IMR-90 (cell line): ENCODE results near the gene TMEM235. TPM values are rescaled to one million over a fixed set of nuclear protein-coding genes. Genes with fewer than 3 reads are reported as not detected.

ENCODE experiments used
- ATAC-seq: fragments of 200-7000 bp; cut with Tn5 transposase; 2 replicates; pipeline ENCODE4 v1.9.1; 2020; ENCODE audit warnings: low read depth, mild to moderate bottlenecking, moderate library complexity
- BruUV-seq: library from RNA; stranded (reverse); fragments of 400-500 nt; replicated peaks from 2 replicates; lab custom pipeline; 2021; lab: Mats Ljungman, UMichigan
- CTCF ChIA-PET: fragments of 300-600 bp; formaldehyde crosslinking; extraction: SDS; loops from one replicate; lab custom pipeline; 2021; ENCODE audit warnings: antibody characterized with exemption; lab: Yijun Ruan, JAX
- POLR2A ChIA-PET: fragments of 300-600 bp; sonication (Branson Sonifier 250); formaldehyde crosslinking; loops from one replicate; lab custom pipeline; 2022; ENCODE audit warnings: antibody characterized with exemption; ENCODE audit not compliant: unreplicated experiment; lab: Charles Lee
- DNase-seq: peaks from one replicate; pipeline ENCODE4 v3.0.0; 2013
- H2AFZ ChIP-seq: replicated peaks from 2 replicates; pipeline ENCODE3; 2013; ENCODE audit warnings: low read length, mild to moderate bottlenecking; ENCODE audit not compliant: poor library complexity
- H2AK5ac ChIP-seq: 2 replicates; pipeline ENCODE4 v1.6.1; 2013; ENCODE audit warnings: low read depth, low read length, inconsistent platforms
- H2AK9ac ChIP-seq: replicated peaks from 2 replicates; pipeline ENCODE3; 2013; ENCODE audit warnings: mild to moderate bottlenecking, low read depth, low read length, moderate library complexity; ENCODE audit not compliant: poor library complexity
- H2BK120ac ChIP-seq: 2 replicates; pipeline ENCODE4 v1.6.1; 2013; ENCODE audit warnings: low read depth, low read length, inconsistent platforms
- H2BK15ac ChIP-seq: 3 replicates; pipeline ENCODE4 v1.6.1; 2013; ENCODE audit warnings: low read depth, low read length, inconsistent platforms
- H2BK20ac ChIP-seq: 2 replicates; pipeline ENCODE4 v1.6.1; 2013; ENCODE audit warnings: low read depth, mild to moderate bottlenecking, inconsistent platforms, low read length, moderate library complexity
- H2BK5ac ChIP-seq: 2 replicates; pipeline ENCODE4 v1.6.1; 2013; ENCODE audit warnings: mild to moderate bottlenecking, low read depth, low read length, inconsistent platforms; ENCODE audit not compliant: poor library complexity, severe bottlenecking
- H3K14ac ChIP-seq: replicated peaks from 2 replicates; pipeline ENCODE4 v1.6.1; 2013; ENCODE audit warnings: low read depth, low read length, inconsistent platforms
- H3K18ac ChIP-seq: 2 replicates; pipeline ENCODE4 v1.6.1; 2013; ENCODE audit warnings: low read depth, low read length, control low read depth
- H3K23ac ChIP-seq: 2 replicates; pipeline ENCODE4 v1.6.1; 2013; ENCODE audit warnings: low read depth, low read length, inconsistent platforms
- H3K27ac ChIP-seq: 2 replicates; pipeline ENCODE4 v1.5.1; 2013; ENCODE audit warnings: mild to moderate bottlenecking, control low read depth, low read length; ENCODE audit not compliant: insufficient read depth
- H3K27me3 ChIP-seq: 2 replicates; pipeline ENCODE4 v1.6.1; 2013; ENCODE audit warnings: low read length; ENCODE audit not compliant: control insufficient read depth, insufficient read depth
- H3K36me3 ChIP-seq: 2 replicates; pipeline ENCODE4 v1.6.1; 2013; ENCODE audit warnings: low read length, mixed read lengths; ENCODE audit not compliant: control insufficient read depth, insufficient read depth
- H3K4ac ChIP-seq: 2 replicates; pipeline ENCODE4 v1.6.1; 2013; ENCODE audit warnings: low read depth, low read length, inconsistent platforms
- H3K4me1 ChIP-seq: 2 replicates; pipeline ENCODE4 v1.6.1; 2013; ENCODE audit warnings: low read length, mixed read lengths; ENCODE audit not compliant: control insufficient read depth, insufficient read depth
- H3K4me2 ChIP-seq: 2 replicates; pipeline ENCODE4 v1.6.1; 2013; ENCODE audit warnings: low read depth, mild to moderate bottlenecking, control low read depth, low read length, moderate library complexity
- H3K4me3 ChIP-seq: 2 replicates; pipeline ENCODE4 v1.5.1; 2013; ENCODE audit warnings: low read depth, mild to moderate bottlenecking, control low read depth, low read length, moderate library complexity; ENCODE audit not compliant: insufficient read depth
- H3K56ac ChIP-seq: 2 replicates; pipeline ENCODE4 v1.6.1; 2013; ENCODE audit warnings: low read length, inconsistent platforms; ENCODE audit not compliant: insufficient read depth; ENCODE audit errors: extremely low read depth
- H3K79me1 ChIP-seq, 2 experiments: 2 replicates each; pipeline ENCODE4 v1.6.1; 2013; ENCODE audit warnings: low read length in 2 of 2, inconsistent platforms in 1 of 2, low read depth in 1 of 2
- H3K9ac ChIP-seq: 2 replicates; pipeline ENCODE4 v1.6.1; 2013; ENCODE audit warnings: low read depth, low read length, control low read depth
- H3K9me1 ChIP-seq: 2 replicates; pipeline ENCODE4 v1.6.1; 2013; ENCODE audit warnings: low read length, inconsistent platforms; ENCODE audit not compliant: insufficient read depth
- H3K9me3 ChIP-seq: 2 replicates; pipeline ENCODE4 v1.6.1; 2013; ENCODE audit warnings: low read length; ENCODE audit not compliant: control insufficient read depth, insufficient read depth
- H4K20me1 ChIP-seq: 2 replicates; pipeline ENCODE4 v1.6.1; 2013; ENCODE audit warnings: low read length, inconsistent platforms; ENCODE audit not compliant: insufficient read depth
- H4K5ac ChIP-seq: 2 replicates; pipeline ENCODE4 v1.6.1; 2013; ENCODE audit warnings: mild to moderate bottlenecking, low read depth, low read length, control low read depth
- H4K8ac ChIP-seq, 2 experiments: 2 replicates each; pipeline ENCODE4 v1.6.1; 2013; ENCODE audit warnings: low read depth in 2 of 2, low read length in 2 of 2, control low read depth in 1 of 2, inconsistent platforms in 1 of 2
- H4K91ac ChIP-seq: 2 replicates; pipeline ENCODE4 v1.6.1; 2013; ENCODE audit warnings: low read depth, low read length, inconsistent platforms; ENCODE audit not compliant: insufficient read depth
- BHLHE40 ChIP-seq: fragments of 150-350 bp; IDR thresholded peaks from 2 replicates; pipeline ENCODE4 v1.6.1; 2016; ENCODE audit warnings: mild to moderate bottlenecking, low read depth, low read length
- CEBPB ChIP-seq: IDR thresholded peaks from 2 replicates; pipeline ENCODE4 v1.6.1; 2012; ENCODE audit warnings: low read depth, low read length, improper control_type of control experiment
- CHD1 ChIP-seq: IDR thresholded peaks from 2 replicates; pipeline ENCODE4 v1.6.1; 2012; ENCODE audit warnings: low read depth, low read length, improper control_type of control experiment
- CTCF ChIP-seq: conservative IDR thresholded peaks from 2 replicates; pipeline ENCODE4 v1.5.1; 2012; ENCODE audit warnings: mild to moderate bottlenecking, low read depth, low read length, improper control_type of control experiment
- ELK1 ChIP-seq: fragments of 150-350 bp; IDR thresholded peaks from 2 replicates; pipeline ENCODE4 v1.6.1; 2016; ENCODE audit warnings: low read depth, mild to moderate bottlenecking, low read length, moderate library complexity, borderline replicate concordance
- MXI1 ChIP-seq: IDR thresholded peaks from 2 replicates; pipeline ENCODE4 v1.6.1; 2012; ENCODE audit warnings: low read depth, mild to moderate bottlenecking, low read length, moderate library complexity, borderline replicate concordance
- NFE2L2 ChIP-seq: fragments of 150-350 bp; IDR thresholded peaks from 2 replicates; pipeline ENCODE4 v1.6.1; 2016; ENCODE audit warnings: low read depth, mild to moderate bottlenecking, low read length
- POLR2A ChIP-seq: IDR thresholded peaks from 2 replicates; pipeline ENCODE4 v1.6.1; 2012; ENCODE audit warnings: mild to moderate bottlenecking, low read depth, low read length
- RAD21 ChIP-seq: IDR thresholded peaks from 2 replicates; pipeline ENCODE4 v1.6.1; 2012; ENCODE audit warnings: low read length, improper control_type of control experiment
- RFX5 ChIP-seq: IDR thresholded peaks from 2 replicates; pipeline ENCODE4 v1.8.0; 2012; ENCODE audit warnings: low read depth, mild to moderate bottlenecking, low read length, moderate library complexity
- USF2 ChIP-seq: fragments of 150-350 bp; IDR thresholded peaks from 2 replicates; pipeline ENCODE4 v1.6.1; 2017; ENCODE audit warnings: mild to moderate bottlenecking, antibody characterized with exemption, low read length, low read depth
- WGBS, 2 experiments: methylation state at CpG; one replicate each; pipeline versions ENCODE4 v1.1.5 to v1.1.7; 2013; ENCODE audit warnings: missing lambda C conversion rate in 2 of 2; ENCODE audit not compliant: insufficient read length in 1 of 2; ENCODE audit errors: extremely low coverage in 2 of 2; 5-methylcytosine and 5-hydroxymethylcytosine counted together
- dilution Hi-C: fragments of 300-500 bp; cut with HindIII; formaldehyde crosslinking; loops from one replicate; pipeline ENCODE4 v1.14.3; 2018; ENCODE audit warnings: low sequenced_read_pairs; ENCODE audit not compliant: unreplicated experiment
- in situ Hi-C: fragments of 300-500 bp; cut with MboI; formaldehyde crosslinking; loops from 3 replicates; pipeline ENCODE4 v1.14.3; 2019; ENCODE audit warnings: low sequenced_read_pairs, inconsistent platforms, mixed read lengths
- intact Hi-C: fragments of 100-400 bp; cut with micrococcal nuclease; formaldehyde crosslinking; loops from 2 replicates; pipeline ENCODE4 v1.10.0; 2022
- polyA plus RNA-seq, 3 experiments: library from polyadenylated mRNA; depleted of rRNA; stranded (reverse); fragments of >200 nt; gene quantifications; 2 replicates each; pipeline ENCODE4 v1.2.3, GENCODE V29; 2012; ENCODE audit warnings: low replicate concordance in 1 of 3
- total RNA-seq: library from RNA; depleted of rRNA; stranded (reverse); fragments of >200 nt; gene quantifications from 2 replicates; pipeline ENCODE4 v1.2.3, GENCODE V29; 2012

Gene TMEM235
- total and polyA plus RNA-seq, 2 of the 4 experiments (the other 2 are of a cell fraction), result not detected

GRCh38 chr17:78242024-78242742 is 10.8 kb downstream of the TMEM235 start:
- Histone ChIP-seq H3K79me1 (no peaks in the 10 kb centered on the region), H3K36me3 (no peaks in the 10 kb centered on the region), H2AK9ac (no peak overlapping the region), H3K23ac (no peak overlapping the region), H3K9me3 (no peaks in the 10 kb centered on the region), H2BK5ac (no peak overlapping the region), H2AK5ac (no peak overlapping the region), H4K5ac (no peak overlapping the region), H2AFZ (no peak overlapping the region), H3K9ac (no peak overlapping the region), H3K27me3 (peaks cover 18% of the 10 kb centered on the region), H4K20me1 (no peaks in the 10 kb centered on the region), H3K18ac (no peak overlapping the region), H4K8ac (no peak overlapping the region), H4K91ac (no peak overlapping the region), H2BK20ac (no peak overlapping the region), H2BK15ac (no peak overlapping the region), H3K4ac (no peak overlapping the region), H3K4me3 (no peak overlapping the region), H3K14ac (no peak overlapping the region), H3K9me1 (no peaks in the 10 kb centered on the region), H3K4me2 (no peak overlapping the region), H2BK120ac (no peak overlapping the region), H3K4me1 (peaks cover 2% of the 10 kb centered on the region; the same call in 1 of the 2 replicates), H3K56ac (no peak overlapping the region), H3K27ac (no peak overlapping the region)
- dilution Hi-C loops, result no loop called here
- POLR2A ChIA-PET, result no interaction called here
- ATAC-seq (no peak), DNase-seq (peak; percentile 19)
- intact Hi-C loops, result no loop called here
- CTCF ChIA-PET, result interaction anchor here (0.8 kb wide), 1 partner anchor 13 kb away, joined by 3 read pairs; no protein-coding TSS in a partner anchor
- BruUV-seq, result no TSS peak
- 72% methylated on average over 3 of the region's 21 CpGs; no CpG with 5 or more reads in 1 of the 2 experiments for WGBS, 2 experiments
- in situ Hi-C loops, result loop anchor here (10.0 kb wide), 1 partner anchor 127 kb away; no protein-coding TSS in a partner anchor
- no peak for TF ChIP-seq NFE2L2
- no peak for TF ChIP-seq CHD1
- TF ChIP-seq RAD21, result no peak
- TF ChIP-seq ELK1, result no peak
- no peak for TF ChIP-seq MXI1
- no peak for TF ChIP-seq POLR2A
- no peak for TF ChIP-seq RFX5
- no peak for TF ChIP-seq CTCF
- no peak for TF ChIP-seq USF2
- no peak for TF ChIP-seq CEBPB
- no peak for TF ChIP-seq BHLHE40
